NCI-H1105 treated with DMSO at 0.1 percent for 48 hours (cell line): ENCODE results near the gene CD300LD.

ENCODE experiments used
- DNase-seq: peaks from one replicate; lab custom pipeline; 2025; lab: John Stamatoyannopoulos, UW

The CD300LD gene

GRCh38 chr17:74543891-74544760, 48.0 kb downstream of the CD300LD start:
- DNase-seq = no peak

GRCh38 chr17:74543406-74543805, 48.7 kb downstream of the CD300LD start:
- no peak for DNase-seq

GRCh38 chr17:74542727-74543383, 49.2 kb downstream of the CD300LD start:
- DNase-seq = no peak

GRCh38 chr17:74542166-74542565, 49.9 kb downstream of the CD300LD start:
- no peak for DNase-seq

- no peak for DNase-seq
These were observed 50.6 kb downstream of the CD300LD start for GRCh38 chr17:74541176-74542111.

GRCh38 chr17:74539281-74539820, 52.7 kb downstream of the CD300LD start:
- DNase-seq = no peak

- DNase-seq = no peak
These were observed 55.2 kb downstream of the CD300LD start for GRCh38 chr17:74536890-74537289.

- DNase-seq = no peak
These were observed 60.0 kb downstream of the CD300LD start for GRCh38 chr17:74532115-74532514.

GRCh38 chr17:74531231-74531761, 60.8 kb downstream of the CD300LD start, which contains the start of gene CD300LB:
CD300LB (minus strand) TSS chr17:74531475; CDS start chr17:74531350, 125 bp downstream.
- DNase-seq = no peak

- no peak for DNase-seq
These were observed 61.3 kb downstream of the CD300LD start for GRCh38 chr17:74530831-74531150.
